Mucosa of stomach (tissue), 1 donor: ENCODE data around the gene MELTF.

Experiments
- H3K27me3 ChIP-seq: one replicate; pipeline ENCODE4 v1.7.0; 2013; ENCODE audit warnings: mild to moderate bottlenecking, low read length; ENCODE audit not compliant: control insufficient read depth, insufficient read depth
- H3K36me3 ChIP-seq: one replicate; pipeline ENCODE4 v1.7.0; 2013; ENCODE audit warnings: low read length; ENCODE audit not compliant: control insufficient read depth, insufficient read depth
- H3K4me1 ChIP-seq: one replicate; pipeline ENCODE4 v1.7.0; 2013; ENCODE audit warnings: mild to moderate bottlenecking, low read length; ENCODE audit not compliant: control insufficient read depth, insufficient read depth
- H3K4me3 ChIP-seq: one replicate; pipeline ENCODE4 v1.7.0; 2013; ENCODE audit warnings: low read length
- H3K9ac ChIP-seq: one replicate; pipeline ENCODE4 v1.7.0; 2013; ENCODE audit warnings: mild to moderate bottlenecking, low read length, moderate library complexity
- H3K9me3 ChIP-seq: one replicate; pipeline ENCODE4 v1.7.0; 2013; ENCODE audit warnings: mild to moderate bottlenecking, low read length, moderate library complexity; ENCODE audit not compliant: control insufficient read depth
- donor health status: Pancreatic carcinoma.

Gene MELTF

GRCh38 chr3:196994056-196994455 lies 35.6 kb downstream of the MELTF start:
- H3K9me3 ChIP-seq = no peaks in the 10 kb centered on the region
- no peak overlapping the region for H3K4me3 ChIP-seq
- no peaks in the 10 kb centered on the region for H3K27me3 ChIP-seq
- H3K36me3 ChIP-seq = no peaks in the 10 kb centered on the region
- H3K4me1 ChIP-seq = no peaks in the 10 kb centered on the region
- H3K9ac ChIP-seq = no peak overlapping the region

GRCh38 chr3:196992461-196993065 lies 37.1 kb downstream of the MELTF start:
- Histone ChIP-seq H3K36me3 (no peaks in the 10 kb centered on the region), H3K4me1 (no peaks in the 10 kb centered on the region), H3K4me3 (no peak overlapping the region), H3K9ac (no peak overlapping the region), H3K9me3 (no peaks in the 10 kb centered on the region), H3K27me3 (no peaks in the 10 kb centered on the region)

GRCh38 chr3:196991581-196992460 lies 37.8 kb downstream of the MELTF start:
- Histone ChIP-seq H3K4me1 (no peaks in the 10 kb centered on the region), H3K27me3 (no peaks in the 10 kb centered on the region), H3K36me3 (no peaks in the 10 kb centered on the region), H3K9me3 (no peaks in the 10 kb centered on the region), H3K9ac (no peak overlapping the region), H3K4me3 (no peak overlapping the region)

- H3K36me3 ChIP-seq = no peaks in the 10 kb centered on the region
- no peaks in the 10 kb centered on the region for H3K4me1 ChIP-seq
- no peak overlapping the region for H3K4me3 ChIP-seq
- no peaks in the 10 kb centered on the region for H3K27me3 ChIP-seq
- H3K9me3 ChIP-seq = no peaks in the 10 kb centered on the region
- no peak overlapping the region for H3K9ac ChIP-seq
These were observed 39.0 kb downstream of the MELTF start for GRCh38 chr3:196990601-196991007.

GRCh38 chr3:196989721-196990262 lies 39.8 kb downstream of the MELTF start:
- H3K9me3 ChIP-seq = no peaks in the 10 kb centered on the region
- H3K4me1 ChIP-seq = no peaks in the 10 kb centered on the region

GRCh38 chr3:196988241-196989029 lies 41.2 kb downstream of the MELTF start:
- H3K27me3 ChIP-seq = no peaks in the 10 kb centered on the region
- H3K4me1 ChIP-seq = no peaks in the 10 kb centered on the region
- no peak overlapping the region for H3K9ac ChIP-seq
- no peaks in the 10 kb centered on the region for H3K9me3 ChIP-seq
- H3K4me3 ChIP-seq = no peak overlapping the region
- no peaks in the 10 kb centered on the region for H3K36me3 ChIP-seq

More at GRCh38 chr3:196989721-196990262, 39.8 kb downstream of the MELTF start:
- Histone ChIP-seq H3K4me3 (no peak overlapping the region), H3K36me3 (no peaks in the 10 kb centered on the region), H3K9ac (no peak overlapping the region), H3K27me3 (no peaks in the 10 kb centered on the region)

- H3K4me1 ChIP-seq = no peaks in the 10 kb centered on the region
- H3K4me3 ChIP-seq = no peak overlapping the region
- H3K27me3 ChIP-seq = no peaks in the 10 kb centered on the region
- H3K36me3 ChIP-seq = no peaks in the 10 kb centered on the region
- H3K9ac ChIP-seq = no peak overlapping the region
- H3K9me3 ChIP-seq = no peaks in the 10 kb centered on the region
These were observed 42.6 kb downstream of the MELTF start for GRCh38 chr3:196987022-196987421.

GRCh38 chr3:196985954-196986885 lies 43.4 kb downstream of the MELTF start:
- Histone ChIP-seq H3K36me3 (no peaks in the 10 kb centered on the region), H3K9me3 (no peaks in the 10 kb centered on the region), H3K4me1 (no peaks in the 10 kb centered on the region), H3K9ac (no peak overlapping the region), H3K27me3 (no peaks in the 10 kb centered on the region), H3K4me3 (no peak overlapping the region)

- no peaks in the 10 kb centered on the region for H3K9me3 ChIP-seq
- no peaks in the 10 kb centered on the region for H3K27me3 ChIP-seq
- no peaks in the 10 kb centered on the region for H3K36me3 ChIP-seq
- no peak overlapping the region for H3K9ac ChIP-seq
- H3K4me3 ChIP-seq = no peak overlapping the region
- no peaks in the 10 kb centered on the region for H3K4me1 ChIP-seq
These were observed 44.3 kb downstream of the MELTF start for GRCh38 chr3:196985298-196985697.

- H3K27me3 ChIP-seq = no peaks in the 10 kb centered on the region
These were observed 46.4 kb downstream of the MELTF start for GRCh38 chr3:196983186-196983585.

GRCh38 chr3:196981657-196982056 lies 48.0 kb downstream of the MELTF start:
- H3K36me3 ChIP-seq = no peaks in the 10 kb centered on the region
- no peaks in the 10 kb centered on the region for H3K4me1 ChIP-seq
- H3K9me3 ChIP-seq = no peaks in the 10 kb centered on the region
- H3K9ac ChIP-seq = no peak overlapping the region
- H3K27me3 ChIP-seq = no peaks in the 10 kb centered on the region
- no peak overlapping the region for H3K4me3 ChIP-seq

More at GRCh38 chr3:196983186-196983585, 46.4 kb downstream of the MELTF start:
- Histone ChIP-seq H3K4me3 (no peak overlapping the region), H3K9ac (no peak overlapping the region), H3K4me1 (no peaks in the 10 kb centered on the region), H3K9me3 (no peaks in the 10 kb centered on the region), H3K36me3 (no peaks in the 10 kb centered on the region)
